Raji (cell line): Measurements from ENCODE around the gene S100Z.

Source experiments
- POLR2A ChIP-seq: IDR thresholded peaks from 2 replicates; pipeline ENCODE4 v1.6.1; 2011; ENCODE audit warnings: low read depth, low read length, control low read depth; ENCODE audit not compliant: insufficient read depth

Gene S100Z

DNA sequence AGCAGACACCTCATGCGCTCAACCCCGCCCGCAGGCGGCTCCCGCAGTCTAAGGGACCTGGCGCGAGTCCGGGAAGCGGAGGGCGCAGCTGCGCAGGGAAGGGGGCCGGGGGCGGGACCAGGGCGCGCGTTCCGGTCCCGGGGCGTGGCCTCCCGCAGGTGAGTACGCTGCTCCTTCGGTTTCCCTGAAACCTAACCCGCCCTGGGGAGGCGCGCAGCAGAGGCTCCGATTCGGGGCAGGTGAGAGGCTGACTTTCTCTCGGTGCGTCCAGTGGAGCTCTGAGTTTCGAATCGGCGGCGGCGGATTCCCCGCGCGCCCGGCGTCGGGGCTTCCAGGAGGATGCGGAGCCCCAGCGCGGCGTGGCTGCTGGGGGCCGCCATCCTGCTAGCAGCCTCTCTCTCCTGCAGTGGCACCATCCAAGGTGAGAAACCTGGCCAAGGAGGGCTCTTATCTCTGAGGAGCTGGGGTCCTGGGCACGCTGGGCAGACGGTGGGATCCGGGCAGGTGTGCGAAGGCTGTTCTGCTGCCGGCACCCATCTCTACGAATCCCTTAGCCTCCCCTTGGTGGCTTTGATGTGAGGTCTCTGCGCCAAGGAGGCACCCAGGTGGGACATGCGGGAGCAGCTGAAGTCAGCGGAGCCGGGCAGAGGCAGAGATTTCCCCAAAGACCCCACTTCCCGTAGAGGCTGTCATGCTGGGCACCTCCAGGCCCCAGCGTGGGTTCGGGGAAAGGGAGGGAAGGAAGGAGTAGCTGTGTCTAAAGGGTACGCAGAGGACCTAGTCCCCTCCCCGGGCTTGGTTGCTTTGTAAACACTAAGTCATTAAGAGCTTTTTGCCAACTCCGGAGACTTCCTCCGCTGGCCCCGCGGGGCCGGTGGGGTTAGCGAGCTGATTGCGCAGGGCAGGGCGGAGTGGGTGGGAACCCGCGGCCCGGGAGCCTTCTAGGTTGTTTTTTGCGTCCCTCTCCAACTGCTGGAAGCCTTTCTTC is 30.7 kb upstream of the S100Z start, which contains the start of gene F2RL1:
Gene F2RL1, plus strand, starts transcription at position 187 of the 988 bp plus-strand sequence. Its CDS starts 153 bp downstream, at position 340.
- no peak for TF ChIP-seq POLR2A

DNA sequence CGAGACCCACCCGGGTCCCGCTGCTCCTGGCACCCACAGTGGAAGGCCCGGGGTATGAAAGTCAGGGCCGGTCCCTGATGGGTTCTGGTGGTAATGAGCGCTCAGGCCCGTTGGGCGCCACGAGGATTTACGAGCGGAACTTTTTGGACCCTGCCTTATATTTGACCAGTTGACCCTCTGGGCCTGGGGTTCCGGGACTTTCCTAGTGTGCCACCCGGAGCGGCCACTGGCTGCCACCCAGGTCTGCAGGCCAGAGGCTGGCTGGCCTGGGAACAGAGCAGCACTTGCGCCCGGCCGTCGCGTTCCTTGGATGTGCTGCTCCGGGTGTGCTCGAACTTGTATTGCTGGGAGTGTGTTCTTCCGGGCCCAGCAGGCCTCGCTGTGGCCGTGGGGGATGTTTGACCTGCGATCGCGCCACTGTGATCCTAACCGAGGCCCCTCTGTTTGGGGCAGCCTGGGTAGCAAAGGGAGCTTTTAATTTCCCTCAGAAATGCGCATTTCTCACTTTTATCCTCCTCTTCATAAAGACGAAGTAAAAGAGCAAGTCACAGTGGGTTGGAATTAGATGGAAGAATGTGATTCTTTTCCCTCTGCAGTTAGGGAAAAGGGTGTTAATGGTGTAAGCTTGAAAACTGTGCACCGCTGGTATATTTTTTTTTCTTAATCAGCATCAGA is 29.8 kb upstream of the S100Z start:
- no peak for TF ChIP-seq POLR2A

DNA sequence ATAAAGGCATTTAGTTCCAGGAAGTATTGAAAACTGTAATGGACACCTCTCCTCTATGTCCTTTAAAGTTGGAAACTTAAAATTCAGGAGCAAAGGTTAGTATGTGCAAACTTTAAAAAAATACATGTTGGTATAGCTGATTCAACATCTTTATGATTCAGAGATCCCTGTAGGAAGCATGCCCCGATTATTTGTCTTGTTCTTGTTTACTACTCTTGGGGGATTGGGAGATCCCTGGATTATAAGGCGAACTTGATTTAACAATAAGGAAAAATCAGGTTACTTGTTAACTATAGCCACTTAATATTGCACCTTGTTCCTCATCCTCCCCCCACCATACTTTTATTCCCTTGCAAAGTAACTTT is 29.3 kb upstream of the S100Z start:
- TF ChIP-seq POLR2A, result no peak

DNA sequence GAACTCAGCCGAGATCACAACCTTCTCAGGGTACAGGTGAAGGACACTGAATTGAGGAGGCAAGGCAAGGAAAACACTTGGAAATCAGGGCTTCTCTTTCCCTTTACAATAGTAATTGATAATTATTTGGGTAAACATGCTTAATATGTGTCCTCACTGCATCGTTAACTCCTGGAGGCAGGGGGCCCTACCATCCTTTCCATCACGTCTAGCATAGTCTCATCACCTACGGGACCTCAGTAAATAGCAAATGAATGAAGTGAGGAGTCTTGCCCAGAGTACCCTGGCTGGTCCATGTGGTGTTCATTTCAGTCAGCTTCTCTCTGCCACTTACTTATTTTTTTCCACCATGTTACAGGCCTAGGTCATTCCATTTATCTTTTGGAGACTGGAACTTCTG is 28.7 kb upstream of the S100Z start:
- TF ChIP-seq POLR2A, result no peak

DNA sequence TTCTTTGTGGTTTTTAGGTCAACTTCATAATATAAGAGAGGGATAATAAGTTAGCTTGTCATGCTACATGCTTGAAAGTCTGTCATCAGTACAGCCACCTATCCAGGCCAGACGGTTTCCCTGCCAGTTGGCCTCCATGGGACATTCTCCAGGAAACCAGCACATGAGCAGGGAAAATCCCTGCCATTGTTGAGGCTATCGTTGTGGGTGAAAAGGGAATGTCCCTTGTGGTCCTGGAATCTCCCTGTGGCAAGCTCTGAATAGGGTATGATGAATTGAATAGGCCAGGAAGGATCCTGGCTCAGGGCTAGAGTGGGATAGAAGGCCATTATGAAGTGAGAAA is 18.7 kb upstream of the S100Z start:
- TF ChIP-seq POLR2A, result no peak

DNA sequence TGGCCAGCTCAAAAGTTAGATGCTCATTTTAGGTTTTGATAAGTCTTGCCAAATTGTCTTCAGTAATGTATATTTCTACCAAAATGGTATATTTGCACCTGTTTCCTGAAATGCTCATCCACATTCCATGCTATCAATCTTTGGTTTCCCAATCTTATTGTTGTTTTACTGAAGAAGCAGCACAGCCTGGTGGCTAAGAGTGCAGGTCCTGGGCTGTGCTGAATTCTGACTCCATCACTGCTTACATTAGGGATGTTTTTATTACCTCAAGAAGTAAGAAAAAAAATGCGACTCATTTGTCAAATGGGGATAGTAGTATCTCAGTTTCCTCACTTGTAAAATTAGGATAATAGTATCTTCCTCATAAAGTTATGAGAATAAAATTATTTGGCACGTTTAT is 13.6 kb upstream of the S100Z start:
- no peak for TF ChIP-seq POLR2A

DNA sequence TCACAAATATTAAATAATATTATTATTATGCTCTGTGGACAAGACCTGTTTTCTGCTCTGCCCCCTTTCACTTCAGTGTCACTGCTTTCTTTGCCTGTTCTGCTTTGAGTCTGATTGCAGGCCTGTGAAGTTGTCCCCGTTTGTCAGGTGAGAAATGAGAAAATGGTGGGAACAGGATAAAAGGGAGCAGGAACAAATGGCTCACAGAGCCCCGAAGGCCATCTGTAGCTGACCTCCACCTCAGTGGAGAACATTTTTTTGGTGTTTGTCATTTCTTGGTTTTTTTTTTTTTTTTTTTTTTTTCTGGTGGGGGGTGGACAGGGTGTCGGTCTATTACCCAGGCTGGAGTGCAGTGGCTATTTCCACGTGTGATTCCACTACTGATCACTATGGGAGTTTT is 13.2 kb upstream of the S100Z start:
- no peak for TF ChIP-seq POLR2A

DNA sequence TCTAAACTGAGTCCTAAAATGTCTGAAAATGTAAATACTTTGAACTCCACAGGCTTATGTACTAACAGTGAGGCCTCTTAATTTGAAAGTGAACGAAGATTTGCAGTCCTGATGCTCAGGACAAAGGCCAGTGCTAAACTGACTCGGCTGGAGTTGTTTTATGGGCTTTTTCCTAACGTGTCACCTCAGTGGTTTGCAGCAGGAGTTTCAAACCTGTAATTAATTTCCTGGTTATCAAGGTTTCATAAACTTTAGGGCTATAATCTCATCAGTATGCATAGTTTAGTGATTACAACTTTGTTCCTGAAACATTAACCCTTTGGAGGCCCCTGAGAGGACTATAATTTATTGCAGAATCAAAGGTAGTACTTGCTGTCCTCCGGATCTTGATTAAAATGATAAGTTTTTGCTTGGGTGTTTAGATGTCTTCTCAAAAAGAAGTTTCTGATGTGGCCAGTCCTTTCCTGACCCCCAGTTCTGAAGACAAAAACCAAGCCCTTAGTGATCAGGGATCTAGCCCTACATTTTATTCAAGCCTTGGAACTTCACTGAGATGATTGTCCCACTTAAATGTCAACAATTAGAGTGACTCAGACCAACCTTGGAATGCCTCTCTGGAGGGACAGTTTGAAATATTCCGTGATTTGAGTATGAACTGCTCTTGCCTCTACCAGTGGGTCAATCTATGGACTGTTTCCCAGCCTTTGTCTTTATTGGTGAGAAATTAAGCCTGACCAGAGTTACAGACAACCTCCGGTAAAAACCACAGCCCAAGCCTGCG is 11.1 kb upstream of the S100Z start:
- TF ChIP-seq POLR2A, result no peak

DNA sequence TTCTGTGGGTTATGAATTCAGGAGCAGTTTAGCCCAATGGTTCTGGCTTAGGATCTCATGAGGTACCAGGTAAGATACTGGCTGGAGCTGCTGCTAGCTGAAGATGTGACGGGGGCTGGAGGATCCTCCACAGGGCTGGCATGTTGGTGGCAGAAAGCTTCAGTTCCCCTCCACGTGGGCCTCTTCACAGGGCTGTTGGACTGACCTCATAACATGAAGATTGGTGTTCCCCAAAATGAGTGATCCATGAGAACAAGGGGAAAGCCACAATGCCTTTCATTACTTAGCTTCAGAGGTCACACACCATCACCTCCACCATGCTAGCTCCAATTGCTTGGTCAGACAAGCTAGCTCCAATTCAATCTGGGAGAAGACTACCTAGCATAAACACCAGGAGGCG is 8.5 kb upstream of the S100Z start:
- no peak for TF ChIP-seq POLR2A

DNA sequence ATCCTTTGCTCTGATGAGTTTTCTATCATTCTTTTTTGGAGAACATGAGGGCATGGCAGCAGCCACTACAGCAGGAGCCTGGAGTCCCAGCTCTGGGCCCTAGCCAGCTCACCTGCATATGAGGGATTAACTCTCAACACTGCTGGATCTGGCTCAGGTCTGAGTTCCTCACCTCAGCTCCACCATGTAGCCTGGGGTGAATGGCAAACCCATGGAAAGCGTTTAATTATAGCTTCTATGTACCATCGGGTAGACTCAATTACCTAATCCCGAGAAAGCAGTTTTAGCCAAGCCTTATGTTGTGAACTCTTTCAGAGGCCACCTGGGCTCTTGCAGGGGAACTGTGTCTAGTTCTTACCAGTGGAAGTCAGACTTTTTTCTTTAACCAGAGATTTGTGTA is 3.9 kb upstream of the S100Z start:
- TF ChIP-seq POLR2A, result no peak

DNA sequence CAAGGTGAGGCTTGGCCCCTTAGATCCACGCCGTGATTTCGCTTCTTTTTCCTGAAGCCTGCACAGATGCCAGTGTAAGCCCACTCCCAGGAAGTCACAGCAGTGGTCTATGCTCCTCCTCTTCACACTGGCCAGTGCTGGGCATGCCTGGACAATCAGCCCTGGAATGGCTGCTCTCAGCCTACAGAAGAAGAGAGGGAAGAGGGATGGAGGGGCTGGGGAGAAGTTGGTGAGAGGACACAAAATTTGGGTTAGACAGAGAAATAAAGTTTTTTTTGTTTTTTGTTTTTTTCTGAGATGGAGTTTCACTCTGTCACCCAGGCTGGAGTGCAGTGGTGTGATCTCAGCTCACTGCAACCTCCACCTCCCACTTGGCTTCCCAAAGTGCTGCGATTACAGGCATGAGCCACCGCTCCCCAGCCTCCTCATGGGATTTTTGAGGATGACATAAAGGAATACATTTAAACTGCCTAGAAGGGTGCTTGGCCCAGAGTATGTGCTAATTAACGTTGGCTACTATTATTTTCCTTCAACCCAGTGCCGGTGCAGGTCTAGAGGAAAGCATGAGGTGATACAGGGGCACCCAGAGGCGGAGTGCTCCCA is 830 bp downstream of the S100Z start:
- no peak for TF ChIP-seq POLR2A

DNA sequence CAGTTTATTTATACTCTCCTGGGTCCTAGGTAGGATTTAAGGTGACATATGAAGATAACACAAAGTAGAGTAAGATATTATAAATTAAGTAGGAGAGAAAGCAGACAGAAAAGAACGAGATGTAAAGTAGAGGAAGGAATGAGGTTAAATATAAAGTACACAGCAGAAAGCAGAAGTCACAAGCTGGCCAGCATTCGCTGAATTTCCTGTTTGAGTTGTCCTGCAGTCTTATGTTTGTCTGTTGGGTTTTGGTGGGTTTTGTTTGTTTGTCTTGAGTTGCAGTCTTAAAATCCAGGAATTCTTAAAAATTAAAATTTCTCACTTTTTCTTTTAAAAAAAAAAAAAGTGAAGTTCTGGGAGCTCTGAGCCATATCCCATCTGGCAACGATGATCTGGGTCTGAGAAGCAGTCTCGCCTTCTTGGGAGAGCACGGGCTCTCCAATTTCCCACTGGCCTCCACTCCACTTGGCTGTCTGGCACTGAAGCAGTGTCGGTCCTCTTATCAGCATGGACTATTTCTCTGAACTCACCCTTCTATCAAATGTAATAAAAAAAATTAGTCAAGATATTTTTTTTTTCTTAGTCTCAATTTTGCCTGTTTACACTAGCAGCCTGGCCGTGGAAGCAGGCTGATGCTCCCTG is 2.0 kb downstream of the S100Z start:
- TF ChIP-seq POLR2A, result no peak

DNA sequence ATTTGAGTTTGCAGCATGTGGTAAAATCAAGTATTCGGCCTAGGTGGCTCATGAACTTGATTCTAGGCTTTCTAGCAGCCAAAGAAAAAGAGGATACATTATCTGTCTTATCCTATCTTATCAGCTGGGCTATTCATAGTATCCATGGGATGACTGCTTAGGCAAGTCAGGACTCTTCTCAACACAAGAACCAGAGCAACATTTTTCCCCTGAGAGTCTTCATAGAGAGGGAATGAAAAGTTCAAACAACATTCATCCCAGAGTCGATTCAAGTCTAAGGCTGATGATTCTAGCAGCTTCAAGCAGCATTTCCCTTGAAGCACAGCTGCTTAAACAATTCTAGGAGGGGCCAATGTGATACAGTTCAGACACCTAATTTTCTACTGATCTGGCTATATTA is 3.0 kb downstream of the S100Z start:
- TF ChIP-seq POLR2A, result no peak

DNA sequence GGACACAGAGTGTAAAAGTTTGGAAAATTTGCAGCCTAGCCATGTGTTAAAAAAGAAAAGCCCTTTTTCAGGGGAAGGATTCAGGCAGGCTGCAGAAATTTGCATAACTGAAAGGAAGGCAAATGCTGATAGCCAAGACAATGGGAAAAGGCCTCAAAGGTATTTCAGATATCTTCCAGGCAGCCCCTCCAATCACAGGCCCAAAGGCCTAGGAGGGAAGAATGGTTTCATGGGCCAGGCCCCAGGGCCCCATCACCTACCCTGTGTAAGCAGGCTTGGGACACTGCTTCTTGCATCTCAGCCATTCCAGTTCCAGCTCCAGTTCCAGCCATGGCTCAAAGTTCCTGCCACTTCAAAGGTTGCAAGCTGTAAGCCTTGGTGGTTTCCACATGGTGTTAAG is 4.8 kb downstream of the S100Z start:
- TF ChIP-seq POLR2A, result no peak

DNA sequence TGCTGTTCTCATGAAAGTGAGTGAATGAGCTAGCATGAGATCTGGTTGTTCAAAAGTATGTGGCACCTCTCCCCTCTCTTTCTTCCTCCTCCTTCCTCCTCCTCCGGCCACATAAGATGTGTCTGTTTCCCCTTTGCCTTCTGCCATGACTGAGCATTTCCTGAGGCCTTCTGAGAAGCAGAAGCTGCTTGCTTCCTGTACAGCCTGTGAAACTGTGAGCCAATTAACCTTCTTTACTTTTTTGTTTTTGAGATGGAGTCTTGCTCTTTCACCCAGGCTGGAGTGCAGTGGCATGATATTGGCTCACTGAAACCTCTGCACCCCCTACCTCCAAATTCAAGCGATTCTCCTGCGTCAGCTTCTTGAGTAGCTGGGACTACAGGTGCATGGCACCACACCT is 6.1 kb downstream of the S100Z start:
- no peak for TF ChIP-seq POLR2A
